K562 (cell line): ENCODE results near the gene TSSK2. TPM values are rescaled to one million over a fixed set of nuclear protein-coding genes. Genes with fewer than 3 reads are reported as not detected.

Experiments
- ATF7 ChIP-seq: fragments of 450-650 bp; IDR thresholded peaks from 2 replicates; pipeline ENCODE4 v1.7.1; 2014; ENCODE audit warnings: mild to moderate bottlenecking, moderate library complexity
- CBX2 ChIP-seq: fragments of 200-600 bp; sonication (generic); IDR thresholded peaks from one replicate; pipeline ENCODE4 v1.6.1; 2012; ENCODE audit warnings: mild to moderate bottlenecking, low read length, inconsistent platforms; ENCODE audit not compliant: insufficient read depth, poor library complexity, severe bottlenecking
- CEBPG ChIP-seq, 3 experiments: fragments of 200-800 bp in 1 of 3; sonication (Bioruptor generic) in 1 of 3; sonication (generic) in 1 of 3; formaldehyde crosslinking in 1 of 3; IDR thresholded peaks in 2 of 3; conservative IDR thresholded peaks in 1 of 3; 2 replicates each; pipeline versions ENCODE4 v1.6.1 to v1.8.0; 2016 to 2022; ENCODE audit warnings: missing compliant biosample characterization in 2 of 3, missing genetic modification characterization in 2 of 3, mild to moderate bottlenecking in 1 of 3, missing genetic modification reagents in 1 of 3
- DACH1 ChIP-seq: fragments of 450-650 bp; IDR thresholded peaks from 2 replicates; pipeline ENCODE4 v1.6.1; 2018; ENCODE audit not compliant: partially characterized antibody
- MBD2 ChIP-seq: sonication (generic); IDR thresholded peaks from 2 replicates; pipeline ENCODE4 v1.6.1; 2016; ENCODE audit warnings: low read depth, borderline replicate concordance
- NEUROD1 ChIP-seq: fragments of 150-350 bp; IDR thresholded peaks from 2 replicates; pipeline ENCODE4 v1.6.1; 2014; ENCODE audit warnings: borderline replicate concordance, low read length, low read depth; ENCODE audit not compliant: partially characterized antibody
- RFX7 ChIP-seq: fragments of 250-450 bp; sonication (Bioruptor Pico); IDR thresholded peaks from 2 replicates; pipeline ENCODE4 v1.5.1; 2021; ENCODE audit warnings: mild to moderate bottlenecking
- SETDB1 ChIP-seq: IDR thresholded peaks from one replicate; pipeline ENCODE4 v1.6.1; 2012; ENCODE audit warnings: low read length, control low read depth, inconsistent platforms
- SPI1 ChIP-seq: IDR thresholded peaks from 2 replicates; pipeline ENCODE4 v1.6.1; 2011; ENCODE audit warnings: low read depth, low read length, control low read depth, borderline replicate concordance
- ZEB2 ChIP-seq: fragments of 450-650 bp; IDR thresholded peaks from 2 replicates; pipeline ENCODE4 v1.6.1; 2016
- ZSCAN32 ChIP-seq: fragments of 450-650 bp; formaldehyde crosslinking; IDR thresholded peaks from 2 replicates; pipeline ENCODE4 v1.4.0; 2020; ENCODE audit warnings: mild to moderate bottlenecking, moderate library complexity
- polyA plus RNA-seq, 8 experiments: library from polyadenylated mRNA; depleted of rRNA in 4 of 8; stranded (reverse) in 5 of 8; unstranded in 3 of 8; fragments of >200 nt; fragmentation: Nextera tagmentation in 2 of 8; fragmentation: Illumina TruSeq in 1 of 8; extraction: Ambion mirVana in 2 of 8; extraction: Trizol in 1 of 8; gene quantifications; 2 replicates each; pipeline versions ENCODE4 v1.2.1 to v1.2.3, GENCODE V29; 2011 to 2014; ENCODE audit warnings: inconsistent platforms in 1 of 8, missing spikeins in 1 of 8
- total RNA-seq, 7 experiments: library from RNA; depleted of rRNA in 6 of 7; stranded (reverse); fragments of >200 nt in 6 of 7; fragmentation: Illumina TruSeq in 2 of 7; extraction: Trizol in 2 of 7; gene quantifications; 2 replicates each; pipeline versions ENCODE4 v1.2.1 to v1.2.3, GENCODE V29; 2011 to 2021; ENCODE audit warnings: low replicate concordance in 1 of 7
- TF ChIP-seq, protein P1 (sequence below): sonication (generic); formaldehyde crosslinking; IDR thresholded peaks from 2 replicates; pipeline ENCODE4 v1.8.0; 2023; ENCODE audit warnings: mild to moderate bottlenecking, missing genetic modification reagents
- TF ChIP-seq, protein P2 (sequence below): IDR thresholded peaks from 2 replicates; pipeline ENCODE4 v1.6.1; 2014; ENCODE audit warnings: antibody characterized with exemption
- TF ChIP-seq, protein P3 (sequence below): sonication (generic); formaldehyde crosslinking; IDR thresholded peaks from 2 replicates; pipeline ENCODE4 v1.8.1; 2023; ENCODE audit warnings: mild to moderate bottlenecking, missing genetic modification reagents
- TF ChIP-seq, protein P4 (sequence below): fragments of 250-450 bp; sonication (Bioruptor Pico); IDR thresholded peaks from 2 replicates; pipeline ENCODE4 v1.5.0; 2020; ENCODE audit warnings: mild to moderate bottlenecking
- TF ChIP-seq, protein P5 (sequence below): sonication (generic); formaldehyde crosslinking; IDR thresholded peaks from 2 replicates; pipeline ENCODE4 v1.8.1; 2023; ENCODE audit warnings: mild to moderate bottlenecking, missing genetic modification reagents

Gene TSSK2
- total and polyA plus RNA-seq, 9 of the 15 experiments (the other 6 are each of a cell fraction or from before 2014, with no cell fraction given) = 0.04 TPM; not detected in 8

DNA sequence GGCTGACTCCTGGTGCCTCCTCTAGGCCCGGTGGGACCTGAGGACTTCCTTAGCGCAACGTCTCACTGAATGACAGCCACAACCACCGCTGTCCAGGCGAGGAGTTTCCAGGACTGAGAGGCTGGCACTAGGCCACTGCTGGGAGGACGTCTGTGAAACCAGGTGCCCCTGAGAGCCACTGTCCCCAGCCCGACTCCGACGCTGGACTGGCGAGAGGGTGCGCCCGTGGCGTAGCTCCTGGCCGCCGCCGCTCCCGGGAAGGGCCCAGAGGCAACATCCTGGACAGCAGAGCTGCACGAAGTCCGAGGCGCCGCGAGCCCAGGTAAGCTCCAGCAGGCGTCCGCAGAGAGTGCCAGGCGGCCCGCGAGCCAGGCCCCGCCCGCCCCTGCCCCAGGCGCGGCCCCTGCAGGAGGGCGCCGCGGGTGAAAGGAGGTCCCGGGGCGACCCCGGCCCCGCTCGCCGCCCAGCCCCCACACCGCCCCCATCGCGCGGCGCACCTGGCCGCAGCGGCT, 9.4 kb upstream of the TSSK2 start (continued):
- TF ChIP-seq, protein P1, sequence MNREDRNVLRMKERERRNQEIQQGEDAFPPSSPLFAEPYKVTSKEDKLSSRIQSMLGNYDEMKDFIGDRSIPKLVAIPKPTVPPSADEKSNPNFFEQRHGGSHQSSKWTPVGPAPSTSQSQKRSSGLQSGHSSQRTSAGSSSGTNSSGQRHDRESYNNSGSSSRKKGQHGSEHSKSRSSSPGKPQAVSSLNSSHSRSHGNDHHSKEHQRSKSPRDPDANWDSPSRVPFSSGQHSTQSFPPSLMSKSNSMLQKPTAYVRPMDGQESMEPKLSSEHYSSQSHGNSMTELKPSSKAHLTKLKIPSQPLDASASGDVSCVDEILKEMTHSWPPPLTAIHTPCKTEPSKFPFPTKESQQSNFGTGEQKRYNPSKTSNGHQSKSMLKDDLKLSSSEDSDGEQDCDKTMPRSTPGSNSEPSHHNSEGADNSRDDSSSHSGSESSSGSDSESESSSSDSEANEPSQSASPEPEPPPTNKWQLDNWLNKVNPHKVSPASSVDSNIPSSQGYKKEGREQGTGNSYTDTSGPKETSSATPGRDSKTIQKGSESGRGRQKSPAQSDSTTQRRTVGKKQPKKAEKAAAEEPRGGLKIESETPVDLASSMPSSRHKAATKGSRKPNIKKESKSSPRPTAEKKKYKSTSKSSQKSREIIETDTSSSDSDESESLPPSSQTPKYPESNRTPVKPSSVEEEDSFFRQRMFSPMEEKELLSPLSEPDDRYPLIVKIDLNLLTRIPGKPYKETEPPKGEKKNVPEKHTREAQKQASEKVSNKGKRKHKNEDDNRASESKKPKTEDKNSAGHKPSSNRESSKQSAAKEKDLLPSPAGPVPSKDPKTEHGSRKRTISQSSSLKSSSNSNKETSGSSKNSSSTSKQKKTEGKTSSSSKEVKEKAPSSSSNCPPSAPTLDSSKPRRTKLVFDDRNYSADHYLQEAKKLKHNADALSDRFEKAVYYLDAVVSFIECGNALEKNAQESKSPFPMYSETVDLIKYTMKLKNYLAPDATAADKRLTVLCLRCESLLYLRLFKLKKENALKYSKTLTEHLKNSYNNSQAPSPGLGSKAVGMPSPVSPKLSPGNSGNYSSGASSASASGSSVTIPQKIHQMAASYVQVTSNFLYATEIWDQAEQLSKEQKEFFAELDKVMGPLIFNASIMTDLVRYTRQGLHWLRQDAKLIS (CRISPR knock-in tag) = no peak
- TF ChIP-seq ZSCAN32 (CRISPR knock-in tag) (no peak), RFX7 (CRISPR knock-in tag) (0 out of 2 replicates have a peak, but pooled peaks have one; percentile 18), NEUROD1 (peak; percentile 68), CEBPG (CRISPR knock-in tag; IDR thresholded peaks at IDR 0.05) (no peak), CEBPG (tag; conservative IDR thresholded peaks at IDR 0.05 in 1 of 2, IDR thresholded peaks at IDR 0.05 in 1 of 2) (0 out of 4 replicates have a peak, but pooled peaks of 1 of the 2 experiments have one; percentile 22), SPI1 (peak; percentile 60; the same call in 1 of the 2 replicates), DACH1 (no peak), ZEB2 (peak; percentile 10; the same call in 1 of the 2 replicates), CBX2 (no peak), SETDB1 (peak; percentile 96), MBD2 (no peak), ATF7 (no peak)
- TF ChIP-seq, protein P2, sequence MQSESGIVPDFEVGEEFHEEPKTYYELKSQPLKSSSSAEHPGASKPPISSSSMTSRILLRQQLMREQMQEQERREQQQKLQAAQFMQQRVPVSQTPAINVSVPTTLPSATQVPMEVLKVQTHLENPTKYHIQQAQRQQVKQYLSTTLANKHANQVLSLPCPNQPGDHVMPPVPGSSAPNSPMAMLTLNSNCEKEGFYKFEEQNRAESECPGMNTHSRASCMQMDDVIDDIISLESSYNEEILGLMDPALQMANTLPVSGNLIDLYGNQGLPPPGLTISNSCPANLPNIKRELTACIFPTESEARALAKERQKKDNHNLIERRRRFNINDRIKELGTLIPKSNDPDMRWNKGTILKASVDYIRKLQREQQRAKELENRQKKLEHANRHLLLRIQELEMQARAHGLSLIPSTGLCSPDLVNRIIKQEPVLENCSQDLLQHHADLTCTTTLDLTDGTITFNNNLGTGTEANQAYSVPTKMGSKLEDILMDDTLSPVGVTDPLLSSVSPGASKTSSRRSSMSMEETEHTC = no peak; the same call in 1 of the 2 replicates
- TF ChIP-seq, protein P3, sequence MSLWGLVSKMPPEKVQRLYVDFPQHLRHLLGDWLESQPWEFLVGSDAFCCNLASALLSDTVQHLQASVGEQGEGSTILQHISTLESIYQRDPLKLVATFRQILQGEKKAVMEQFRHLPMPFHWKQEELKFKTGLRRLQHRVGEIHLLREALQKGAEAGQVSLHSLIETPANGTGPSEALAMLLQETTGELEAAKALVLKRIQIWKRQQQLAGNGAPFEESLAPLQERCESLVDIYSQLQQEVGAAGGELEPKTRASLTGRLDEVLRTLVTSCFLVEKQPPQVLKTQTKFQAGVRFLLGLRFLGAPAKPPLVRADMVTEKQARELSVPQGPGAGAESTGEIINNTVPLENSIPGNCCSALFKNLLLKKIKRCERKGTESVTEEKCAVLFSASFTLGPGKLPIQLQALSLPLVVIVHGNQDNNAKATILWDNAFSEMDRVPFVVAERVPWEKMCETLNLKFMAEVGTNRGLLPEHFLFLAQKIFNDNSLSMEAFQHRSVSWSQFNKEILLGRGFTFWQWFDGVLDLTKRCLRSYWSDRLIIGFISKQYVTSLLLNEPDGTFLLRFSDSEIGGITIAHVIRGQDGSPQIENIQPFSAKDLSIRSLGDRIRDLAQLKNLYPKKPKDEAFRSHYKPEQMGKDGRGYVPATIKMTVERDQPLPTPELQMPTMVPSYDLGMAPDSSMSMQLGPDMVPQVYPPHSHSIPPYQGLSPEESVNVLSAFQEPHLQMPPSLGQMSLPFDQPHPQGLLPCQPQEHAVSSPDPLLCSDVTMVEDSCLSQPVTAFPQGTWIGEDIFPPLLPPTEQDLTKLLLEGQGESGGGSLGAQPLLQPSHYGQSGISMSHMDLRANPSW (CRISPR knock-in tag) = peak; percentile 95
- TF ChIP-seq, protein P4, sequence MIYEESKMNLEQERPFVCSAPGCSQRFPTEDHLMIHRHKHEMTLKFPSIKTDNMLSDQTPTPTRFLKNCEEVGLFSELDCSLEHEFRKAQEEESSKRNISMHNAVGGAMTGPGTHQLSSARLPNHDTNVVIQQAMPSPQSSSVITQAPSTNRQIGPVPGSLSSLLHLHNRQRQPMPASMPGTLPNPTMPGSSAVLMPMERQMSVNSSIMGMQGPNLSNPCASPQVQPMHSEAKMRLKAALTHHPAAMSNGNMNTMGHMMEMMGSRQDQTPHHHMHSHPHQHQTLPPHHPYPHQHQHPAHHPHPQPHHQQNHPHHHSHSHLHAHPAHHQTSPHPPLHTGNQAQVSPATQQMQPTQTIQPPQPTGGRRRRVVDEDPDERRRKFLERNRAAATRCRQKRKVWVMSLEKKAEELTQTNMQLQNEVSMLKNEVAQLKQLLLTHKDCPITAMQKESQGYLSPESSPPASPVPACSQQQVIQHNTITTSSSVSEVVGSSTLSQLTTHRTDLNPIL (CRISPR knock-in tag) = no peak
- TF ChIP-seq, protein P5, sequence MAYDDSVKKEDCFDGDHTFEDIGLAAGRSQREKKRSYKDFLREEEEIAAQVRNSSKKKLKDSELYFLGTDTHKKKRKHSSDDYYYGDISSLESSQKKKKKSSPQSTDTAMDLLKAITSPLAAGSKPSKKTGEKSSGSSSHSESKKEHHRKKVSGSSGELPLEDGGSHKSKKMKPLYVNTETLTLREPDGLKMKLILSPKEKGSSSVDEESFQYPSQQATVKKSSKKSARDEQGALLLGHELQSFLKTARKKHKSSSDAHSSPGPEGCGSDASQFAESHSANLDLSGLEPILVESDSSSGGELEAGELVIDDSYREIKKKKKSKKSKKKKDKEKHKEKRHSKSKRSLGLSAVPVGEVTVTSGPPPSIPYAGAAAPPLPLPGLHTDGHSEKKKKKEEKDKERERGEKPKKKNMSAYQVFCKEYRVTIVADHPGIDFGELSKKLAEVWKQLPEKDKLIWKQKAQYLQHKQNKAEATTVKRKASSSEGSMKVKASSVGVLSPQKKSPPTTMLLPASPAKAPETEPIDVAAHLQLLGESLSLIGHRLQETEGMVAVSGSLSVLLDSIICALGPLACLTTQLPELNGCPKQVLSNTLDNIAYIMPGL (CRISPR knock-in tag) = peak; percentile 77; the same call in 1 of the 2 replicates
